Hepatocyte (in vitro differentiated cells): ENCODE measurements around the gene YARS2. TPM values are rescaled to one million over a fixed set of nuclear protein-coding genes. Genes with fewer than 3 reads are reported as not detected.

Experiments used
- DNase-seq: peaks from one replicate; pipeline ENCODE4 v3.0.0-alpha.2; 2016; ENCODE audit warnings: low spot score
- H2AFZ ChIP-seq: fragments of 200-600 bp; sonication (generic); 2 replicates; pipeline ENCODE4 v1.6.0; 2016; ENCODE audit warnings: antibody characterized with exemption, mild to moderate bottlenecking
- H3K27ac ChIP-seq: fragments of 200-600 bp; sonication (generic); 2 replicates; pipeline ENCODE4 v1.5.1; 2016; ENCODE audit warnings: mild to moderate bottlenecking
- H3K27me3 ChIP-seq: fragments of 200-600 bp; sonication (generic); 2 replicates; pipeline ENCODE4 v1.6.1; 2016
- H3K36me3 ChIP-seq: fragments of 200-600 bp; sonication (generic); replicated peaks from 2 replicates; pipeline ENCODE4 v1.5.1; 2016; ENCODE audit warnings: low read depth; ENCODE audit not compliant: insufficient read depth
- H3K4me1 ChIP-seq: fragments of 200-600 bp; sonication (generic); 2 replicates; pipeline ENCODE4 v1.5.1; 2016; ENCODE audit warnings: mild to moderate bottlenecking, moderate library complexity; ENCODE audit not compliant: insufficient read depth
- H3K4me2 ChIP-seq: fragments of 200-600 bp; sonication (generic); 2 replicates; pipeline ENCODE4 v1.6.0; 2016
- H3K4me3 ChIP-seq: fragments of 200-600 bp; sonication (generic); 2 replicates; pipeline ENCODE4 v1.5.1; 2016; ENCODE audit warnings: mild to moderate bottlenecking
- H3K79me2 ChIP-seq: fragments of 200-600 bp; sonication (generic); 2 replicates; pipeline ENCODE4 v1.6.0; 2017; ENCODE audit warnings: mild to moderate bottlenecking
- H3K9me2 ChIP-seq: fragments of 200-600 bp; sonication (generic); replicated peaks from 2 replicates; pipeline ENCODE4 v1.6.0; 2017; ENCODE audit warnings: mild to moderate bottlenecking; ENCODE audit not compliant: insufficient read depth
- H3K9me3 ChIP-seq: fragments of 200-600 bp; sonication (generic); 2 replicates; pipeline ENCODE4 v1.5.1; 2016; ENCODE audit warnings: low read depth, mild to moderate bottlenecking
- H4K20me1 ChIP-seq: fragments of 200-600 bp; sonication (generic); 2 replicates; pipeline ENCODE4 v1.6.0; 2016; ENCODE audit warnings: mild to moderate bottlenecking; ENCODE audit not compliant: insufficient read depth, poor library complexity, severe bottlenecking
- EZH2 ChIP-seq: fragments of 200-600 bp; sonication (generic); IDR thresholded peaks from 2 replicates; pipeline ENCODE4 v1.6.1; 2016; ENCODE audit warnings: antibody characterized with exemption, mild to moderate bottlenecking, borderline replicate concordance
- EZH2phosphoT487 ChIP-seq: fragments of 200-600 bp; sonication (generic); IDR thresholded peaks from one replicate; pipeline ENCODE4 v1.6.1; 2018; ENCODE audit warnings: antibody characterized with exemption, mild to moderate bottlenecking, low read depth, moderate library complexity; ENCODE audit not compliant: unreplicated experiment, severe bottlenecking
- WGBS: methylation state at CpG from one replicate; pipeline ENCODE4 v1.1.6; 2016; ENCODE audit warnings: low lambda C conversion rate; ENCODE audit errors: missing lambda C conversion rate; 5-methylcytosine and 5-hydroxymethylcytosine counted together
- polyA plus RNA-seq: library from polyadenylated mRNA; unstranded; fragments of >200 nt; fragmentation: Nextera tagmentation; extraction: Ambion mirVana; gene quantifications from 2 replicates; pipeline ENCODE4 v1.2.1, GENCODE V29; 2016
- small RNA-seq: library from RNA; depleted of rRNA; stranded (forward); fragments of <200 nt; gene quantifications from one replicate; pipeline ENCODE3, GENCODE V24; 2014
- total RNA-seq: library from RNA; depleted of rRNA; stranded (reverse); fragments of >200 nt; gene quantifications from 2 replicates; pipeline ENCODE4 v1.2.3, GENCODE V29; 2014

YARS2 gene
- total and polyA plus RNA-seq, 2 experiments from 2014 or later = 34.2 to 34.4 TPM

DNA sequence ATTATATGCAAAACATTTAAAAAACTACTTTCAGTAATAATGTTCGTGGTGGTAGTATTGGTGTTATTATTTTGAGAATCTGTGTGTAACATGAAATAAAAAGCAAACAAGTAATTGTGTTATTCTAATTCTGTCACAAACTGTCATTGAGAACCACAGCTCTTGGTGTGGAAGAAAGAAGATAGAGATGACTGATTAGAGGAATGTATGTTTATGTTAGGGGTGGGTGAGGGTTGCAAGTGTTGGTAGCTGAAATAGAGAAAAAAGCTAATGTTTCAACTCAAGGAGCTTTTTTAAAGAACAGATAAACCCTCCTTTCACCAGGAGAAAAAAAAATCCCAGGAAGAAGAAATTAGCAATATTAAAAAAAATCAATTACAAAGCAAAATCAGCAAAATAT lies 58.3 kb downstream of the YARS2 start:
- peaks cover 80% of the 10 kb centered on the region for H3K79me2 ChIP-seq
- no peak for DNase-seq
- H3K4me1 ChIP-seq = no peaks in the 10 kb centered on the region
- no peaks in the 10 kb centered on the region for H4K20me1 ChIP-seq
- peaks cover 3% of the 10 kb centered on the region for H3K36me3 ChIP-seq
- H3K27ac ChIP-seq = no peak overlapping the region
- H2AFZ ChIP-seq = no peak overlapping the region
- no peak overlapping the region for H3K4me2 ChIP-seq
- no peaks in the 10 kb centered on the region for H3K9me3 ChIP-seq
- no peaks in the 10 kb centered on the region for H3K27me3 ChIP-seq
- no peak overlapping the region for H3K4me3 ChIP-seq
- no peaks in the 10 kb centered on the region for H3K9me2 ChIP-seq
- WGBS = 68% methylated on average over 1 of the region's 1 CpG
- TF ChIP-seq EZH2 (no peak), EZH2phosphoT487 (no peak)

Small RNA genes within 50 kb of the gene (small RNA-seq; reads per million reads assigned to genes)
- not detected for gene RF00019

Other genes with a start within 250 kb of the YARS2 start
- 60.1 and 70.8 TPM in 2 replicates for gene DNM1L, start 76.6 kb downstream of the YARS2 start, total RNA-seq
- gene DNM1L, start 76.6 kb downstream of the YARS2 start, polyA plus RNA-seq = 35.5 and 49.1 TPM in 2 replicates
- gene PKP2, start 140.9 kb upstream of the YARS2 start, total RNA-seq = 58.0 and 60.0 TPM in 2 replicates
- 62.4 and 72.1 TPM in 2 replicates for gene PKP2, start 140.9 kb upstream of the YARS2 start, polyA plus RNA-seq